GM11168 (cell line): ENCODE measurements around the gene MELK.

Experiments
- in situ Hi-C: fragments of 300-500 bp; cut with MboI; formaldehyde crosslinking; loops from one replicate; pipeline ENCODE4 v1.12.0; 2022; ENCODE audit warnings: low sequenced_read_pairs; ENCODE audit not compliant: unreplicated experiment

Gene MELK

GRCh38 chr9:36575411-36575882 lies 2.8 kb downstream of the MELK start:
- in situ Hi-C loops, result no loop called here

GRCh38 chr9:36576866-36577265 lies 4.2 kb downstream of the MELK start:
- in situ Hi-C loops, result no loop called here

- in situ Hi-C loops, result no loop called here
These were observed 12.1 kb downstream of the MELK start for GRCh38 chr9:36584620-36585460.

GRCh38 chr9:36590231-36590630 lies 17.5 kb downstream of the MELK start:
- in situ Hi-C loops, result no loop called here

GRCh38 chr9:36592801-36593583 lies 20.3 kb downstream of the MELK start:
- in situ Hi-C loops, result no loop called here

GRCh38 chr9:36594213-36594612 lies 21.5 kb downstream of the MELK start:
- in situ Hi-C loops, result no loop called here

GRCh38 chr9:36597412-36598178 lies 24.9 kb downstream of the MELK start:
- in situ Hi-C loops, result no loop called here

GRCh38 chr9:36598273-36598672 lies 25.6 kb downstream of the MELK start:
- in situ Hi-C loops, result no loop called here

GRCh38 chr9:36603006-36603405 lies 30.3 kb downstream of the MELK start:
- in situ Hi-C loops, result no loop called here

GRCh38 chr9:36609306-36609705 lies 36.6 kb downstream of the MELK start:
- in situ Hi-C loops, result no loop called here

GRCh38 chr9:36622121-36622520 lies 49.4 kb downstream of the MELK start:
- in situ Hi-C loops, result no loop called here

- in situ Hi-C loops, result no loop called here
These were observed 50.6 kb downstream of the MELK start for GRCh38 chr9:36623280-36623679.

- in situ Hi-C loops, result no loop called here
These were observed 52.4 kb downstream of the MELK start for GRCh38 chr9:36625006-36625615.

- in situ Hi-C loops, result loop anchor here (5.0 kb wide), 1 partner anchor 89 kb away; no protein-coding TSS in a partner anchor
These were observed 60.2 kb downstream of the MELK start for GRCh38 chr9:36632892-36633291.

- in situ Hi-C loops, result no loop called here
These were observed 65.0 kb downstream of the MELK start for GRCh38 chr9:36637491-36638270.

- in situ Hi-C loops, result no loop called here
These were observed 68.2 kb downstream of the MELK start for GRCh38 chr9:36640771-36641381.

GRCh38 chr9:36642817-36643216 lies 70.1 kb downstream of the MELK start:
- in situ Hi-C loops, result no loop called here

- in situ Hi-C loops, result no loop called here
These were observed 84.1 kb downstream of the MELK start for GRCh38 chr9:36656842-36657241.

GRCh38 chr9:36659500-36659899 lies 86.8 kb downstream of the MELK start:
- in situ Hi-C loops, result no loop called here
